Smooth muscle cell (in vitro differentiated cells): ENCODE results near the gene TACR2. TPM values are rescaled to one million over a fixed set of nuclear protein-coding genes. Genes with fewer than 3 reads are reported as not detected.

Experiments used
- DNase-seq: peaks from one replicate; lab custom pipeline; 2025; ENCODE audit not compliant: unreplicated experiment; lab: John Stamatoyannopoulos, UW
- H2AFZ ChIP-seq: fragments of 200-600 bp; sonication (generic); 2 replicates; pipeline ENCODE4 v1.6.0; 2016; ENCODE audit warnings: antibody characterized with exemption, low read depth, mild to moderate bottlenecking
- H3F3A ChIP-seq: fragments of 200-600 bp; sonication (generic); 2 replicates; pipeline ENCODE4 v1.6.0; 2017; ENCODE audit warnings: antibody characterized with exemption, low read depth
- H3K27ac ChIP-seq: fragments of 200-600 bp; sonication (generic); 2 replicates; pipeline ENCODE4 v1.5.1; 2016; ENCODE audit warnings: low read depth, mild to moderate bottlenecking
- H3K27me3 ChIP-seq: fragments of 200-600 bp; sonication (generic); 2 replicates; pipeline ENCODE4 v1.6.1; 2016; ENCODE audit warnings: low read depth, mild to moderate bottlenecking
- H3K36me3 ChIP-seq: fragments of 200-600 bp; sonication (generic); 2 replicates; pipeline ENCODE4 v1.5.1; 2016; ENCODE audit warnings: low read depth
- H3K4me1 ChIP-seq: fragments of 200-600 bp; sonication (generic); 2 replicates; pipeline ENCODE4 v1.5.1; 2016; ENCODE audit warnings: low read depth
- H3K4me2 ChIP-seq: fragments of 200-600 bp; sonication (generic); 2 replicates; pipeline ENCODE4 v1.6.0; 2016; ENCODE audit warnings: mild to moderate bottlenecking
- H3K4me3 ChIP-seq: fragments of 200-600 bp; sonication (generic); 2 replicates; pipeline ENCODE4 v1.5.1; 2016; ENCODE audit warnings: mild to moderate bottlenecking
- H3K79me2 ChIP-seq: fragments of 200-600 bp; sonication (generic); 2 replicates; pipeline ENCODE4 v1.6.0; 2016; ENCODE audit warnings: low read depth, mild to moderate bottlenecking
- H3K9ac ChIP-seq: fragments of 200-600 bp; sonication (generic); 2 replicates; pipeline ENCODE4 v1.6.0; 2016; ENCODE audit warnings: low read depth
- H3K9me3 ChIP-seq: fragments of 200-600 bp; sonication (generic); replicated peaks from 2 replicates; pipeline ENCODE4 v1.5.1; 2016; ENCODE audit warnings: low read depth
- H4K20me1 ChIP-seq: fragments of 200-600 bp; sonication (generic); 2 replicates; pipeline ENCODE4 v1.6.0; 2016; ENCODE audit warnings: low read depth
- WGBS: methylation state at CpG from one replicate; pipeline ENCODE4 v1.1.7; 2016; ENCODE audit warnings: low lambda C conversion rate; 5-methylcytosine and 5-hydroxymethylcytosine counted together
- polyA plus RNA-seq: library from polyadenylated mRNA; unstranded; fragments of >200 nt; fragmentation: Nextera tagmentation; extraction: Ambion mirVana; gene quantifications from 2 replicates; pipeline ENCODE4 v1.2.1, GENCODE V29; 2016
- total RNA-seq: library from RNA; depleted of rRNA; stranded (reverse); fragments of >200 nt; gene quantifications from 2 replicates; pipeline ENCODE4 v1.2.3, GENCODE V29; 2014
- TF ChIP-seq, protein P1 (sequence below): fragments of 200-600 bp; sonication (generic); IDR thresholded peaks from 2 replicates; pipeline ENCODE4 v1.5.1; 2017; ENCODE audit warnings: borderline replicate concordance, mild to moderate bottlenecking, antibody characterized with exemption; ENCODE audit not compliant: insufficient read depth, poor library complexity, severe bottlenecking

Gene TACR2
- total and polyA plus RNA-seq, 2 experiments from 2014 or later, result 0.13 TPM; not detected in 1

DNA sequence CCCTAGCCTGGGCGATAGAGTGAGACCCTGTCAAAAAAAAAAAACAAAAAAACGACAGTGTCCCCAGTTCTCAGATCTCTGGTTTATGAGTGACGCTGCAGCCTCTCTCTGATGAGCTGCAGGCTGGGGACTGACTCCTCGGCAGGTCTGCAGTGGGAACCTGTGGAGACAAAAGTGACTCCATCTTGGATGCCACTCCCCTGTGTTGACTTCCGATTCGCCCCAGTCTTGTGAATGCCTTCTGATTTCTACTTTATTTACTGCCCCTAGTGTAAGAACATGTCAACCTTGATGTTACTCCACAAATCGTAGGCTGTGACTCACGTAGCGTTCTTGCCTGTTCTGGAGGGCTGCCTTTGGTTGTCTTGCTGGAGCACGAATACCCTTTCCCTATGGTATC lies 6.2 kb downstream of the TACR2 start:
- no peak for DNase-seq
- peak overlapping the region; percentile 73 for H3K27ac ChIP-seq

GRCh38 chr10:69409968-69410367 lies 6.8 kb downstream of the TACR2 start:
- WGBS, result 84% methylated on average over 6 of the region's 6 CpGs
- TF ChIP-seq, protein P1, sequence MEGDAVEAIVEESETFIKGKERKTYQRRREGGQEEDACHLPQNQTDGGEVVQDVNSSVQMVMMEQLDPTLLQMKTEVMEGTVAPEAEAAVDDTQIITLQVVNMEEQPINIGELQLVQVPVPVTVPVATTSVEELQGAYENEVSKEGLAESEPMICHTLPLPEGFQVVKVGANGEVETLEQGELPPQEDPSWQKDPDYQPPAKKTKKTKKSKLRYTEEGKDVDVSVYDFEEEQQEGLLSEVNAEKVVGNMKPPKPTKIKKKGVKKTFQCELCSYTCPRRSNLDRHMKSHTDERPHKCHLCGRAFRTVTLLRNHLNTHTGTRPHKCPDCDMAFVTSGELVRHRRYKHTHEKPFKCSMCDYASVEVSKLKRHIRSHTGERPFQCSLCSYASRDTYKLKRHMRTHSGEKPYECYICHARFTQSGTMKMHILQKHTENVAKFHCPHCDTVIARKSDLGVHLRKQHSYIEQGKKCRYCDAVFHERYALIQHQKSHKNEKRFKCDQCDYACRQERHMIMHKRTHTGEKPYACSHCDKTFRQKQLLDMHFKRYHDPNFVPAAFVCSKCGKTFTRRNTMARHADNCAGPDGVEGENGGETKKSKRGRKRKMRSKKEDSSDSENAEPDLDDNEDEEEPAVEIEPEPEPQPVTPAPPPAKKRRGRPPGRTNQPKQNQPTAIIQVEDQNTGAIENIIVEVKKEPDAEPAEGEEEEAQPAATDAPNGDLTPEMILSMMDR, result no peak
- H3K27me3 ChIP-seq, result no peaks in the 10 kb centered on the region
- no peak overlapping the region for H2AFZ ChIP-seq
- H3K9me3 ChIP-seq, result no peaks in the 10 kb centered on the region
- H4K20me1 ChIP-seq, result no peaks in the 10 kb centered on the region
- H3F3A ChIP-seq, result peaks cover 34% of the 10 kb centered on the region
- no peaks in the 10 kb centered on the region for H3K4me1 ChIP-seq
- no peaks in the 10 kb centered on the region for H3K36me3 ChIP-seq
- H3K4me3 ChIP-seq, result no peak overlapping the region
- no peaks in the 10 kb centered on the region for H3K79me2 ChIP-seq
- H3K9ac ChIP-seq, result no peak overlapping the region
- no peak overlapping the region for H3K27ac ChIP-seq
- no peak for DNase-seq
- H3K4me2 ChIP-seq, result no peak overlapping the region

More for the DNA sequence above, 6.2 kb downstream of the TACR2 start:
- Histone ChIP-seq H3K4me1 (no peaks in the 10 kb centered on the region), H3F3A (peaks cover 29% of the 10 kb centered on the region), H3K27me3 (no peaks in the 10 kb centered on the region), H3K79me2 (no peaks in the 10 kb centered on the region), H3K4me3 (no peak overlapping the region), H3K9ac (no peak overlapping the region), H4K20me1 (no peaks in the 10 kb centered on the region), H3K9me3 (no peaks in the 10 kb centered on the region), H2AFZ (no peak overlapping the region), H3K36me3 (no peaks in the 10 kb centered on the region), H3K4me2 (peak overlapping the region; percentile 60)
- TF ChIP-seq, protein P1, result no peak
- 79% methylated on average over 10 of the region's 10 CpGs for WGBS

- Histone ChIP-seq H3K27me3 (no peaks in the 10 kb centered on the region), H3K79me2 (no peaks in the 10 kb centered on the region), H2AFZ (no peak overlapping the region), H3K27ac (peak overlapping the region; percentile 78), H4K20me1 (no peaks in the 10 kb centered on the region), H3F3A (peaks cover 41% of the 10 kb centered on the region), H3K9me3 (no peaks in the 10 kb centered on the region), H3K4me1 (no peaks in the 10 kb centered on the region), H3K4me3 (peak overlapping the region; percentile 42), H3K4me2 (peak overlapping the region; percentile 81), H3K9ac (no peak overlapping the region), H3K36me3 (no peaks in the 10 kb centered on the region)
- WGBS, result 51% methylated on average over 7 of the region's 7 CpGs
- no peak for DNase-seq
- TF ChIP-seq, protein P1, result no peak
These were observed 7.6 kb downstream of the TACR2 start for GRCh38 chr10:69409176-69409495.
